ENCODE results near the gene SERPINA12.
"Not testable (repeated sequence)": the region's sequence is repeated elsewhere in the genome, so short reads cannot be mapped to it uniquely, and the experiment has no call there.

SERPINA12 gene

GRCh38 chr14:94483729-94484275 is 25.5 kb downstream of the SERPINA12 start:
- TF ChIP-seq SPI1 (IDR thresholded peaks at IDR 0.05; ENCODE audit: borderline replicate concordance, low read depth) (no peak), GABPA (IDR thresholded peaks at IDR 0.05; ENCODE audit: low read depth) (no peak), REST (IDR thresholded peaks at IDR 0.05; ENCODE audit: insufficient replicate concordance, low read depth) (no peak), CTCF (IDR thresholded peaks at IDR 0.05; ENCODE audit: insufficient read depth, low read length) (no peak), POLR2AphosphoS5 (IDR thresholded peaks at IDR 0.05; ENCODE audit: low read depth) (no peak)
- Histone ChIP-seq H3K27me3 (ENCODE audit: insufficient read depth, poor library complexity, severe bottlenecking) (no peaks in the 10 kb centered on the region), H3K27ac (replicated peaks) (no peak overlapping the region), H3K4me3 (replicated peaks; ENCODE audit: insufficient read depth, low read length) (no peak overlapping the region)
- DNase-seq (ENCODE audit: low read depth in 1 of 2, low spot score in 1 of 2): no peak

DNA sequence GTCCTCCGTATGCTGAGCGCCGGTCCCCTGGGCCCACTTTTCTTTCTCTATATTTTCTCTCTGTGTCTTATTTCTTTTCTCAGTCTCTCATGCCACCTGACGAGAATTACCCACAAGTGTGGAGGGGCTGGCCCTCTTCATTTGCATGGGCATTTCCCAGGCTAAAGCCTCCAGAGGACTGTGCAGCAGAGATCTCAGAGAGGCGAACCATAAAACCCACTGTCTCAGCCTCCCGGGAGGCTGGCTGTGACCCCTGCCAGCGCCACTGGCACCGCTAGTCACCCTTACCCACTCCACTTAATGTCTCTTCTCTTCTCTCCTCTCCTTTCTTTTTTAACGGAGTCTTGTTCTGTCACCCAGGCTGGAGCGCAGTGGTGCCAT is 26.2 kb downstream of the SERPINA12 start:
- TF ChIP-seq GABPA (IDR thresholded peaks at IDR 0.05; ENCODE audit: low read depth) (no peak), SPI1 (IDR thresholded peaks at IDR 0.05; ENCODE audit: borderline replicate concordance, low read depth) (no peak), CTCF (IDR thresholded peaks at IDR 0.05; ENCODE audit: insufficient read depth, low read length) (no peak), POLR2AphosphoS5 (IDR thresholded peaks at IDR 0.05; ENCODE audit: low read depth) (no peak), REST (IDR thresholded peaks at IDR 0.05; ENCODE audit: insufficient replicate concordance, low read depth) (no peak)
- Histone ChIP-seq H3K4me3 (replicated peaks; ENCODE audit: insufficient read depth, low read length) (no peak overlapping the region), H3K27ac (replicated peaks) (no peak overlapping the region), H3K27me3 (ENCODE audit: insufficient read depth, poor library complexity, severe bottlenecking) (no peaks in the 10 kb centered on the region)
- no peak for DNase-seq (ENCODE audit: low read depth in 1 of 2, low spot score in 1 of 2)

- DNase-seq (ENCODE audit: low read depth in 1 of 2, low spot score in 1 of 2); H3K27me3 ChIP-seq (ENCODE audit: insufficient read depth, poor library complexity, severe bottlenecking); H3K27ac ChIP-seq (replicated peaks); H3K4me3 ChIP-seq (replicated peaks; ENCODE audit: insufficient read depth, low read length): not testable (repeated sequence)
Observed at GRCh38 chr14:94482132-94483070, 26.9 kb downstream of the SERPINA12 start.

GRCh38 chr14:94481468-94482131 is 27.7 kb downstream of the SERPINA12 start:
- H3K27me3 ChIP-seq (ENCODE audit: insufficient read depth, poor library complexity, severe bottlenecking): no peaks in the 10 kb centered on the region
- TF ChIP-seq POLR2AphosphoS5 (IDR thresholded peaks at IDR 0.05; ENCODE audit: low read depth): no peak
- no peak for TF ChIP-seq CTCF (IDR thresholded peaks at IDR 0.05; ENCODE audit: insufficient read depth, low read length)
- TF ChIP-seq GABPA (IDR thresholded peaks at IDR 0.05; ENCODE audit: low read depth): no peak
- no peak for TF ChIP-seq REST (IDR thresholded peaks at IDR 0.05; ENCODE audit: insufficient replicate concordance, low read depth)
- TF ChIP-seq SPI1 (IDR thresholded peaks at IDR 0.05; ENCODE audit: borderline replicate concordance, low read depth): no peak
- H3K27ac ChIP-seq (replicated peaks): no peak overlapping the region
- no peak overlapping the region for H3K4me3 ChIP-seq (replicated peaks; ENCODE audit: insufficient read depth, low read length)
- DNase-seq (ENCODE audit: low read depth in 1 of 2, low spot score in 1 of 2): no peak

Measured in HL-60 (cell line).